HEK293T (cell line): ENCODE data around the gene FBLIM1.

Experiments used
- BHLHE40 ChIP-seq: fragments of 450-650 bp; IDR thresholded peaks from 2 replicates; pipeline ENCODE4 v1.6.1; 2016; ENCODE audit warnings: mild to moderate bottlenecking, moderate library complexity, borderline replicate concordance
- SP1 ChIP-seq: fragments of 450-650 bp; IDR thresholded peaks from 2 replicates; pipeline ENCODE4 v1.6.1; 2017

GRCh38 chr1:15734296-15734695, 24.3 kb upstream of the FBLIM1 start:
- TF ChIP-seq BHLHE40 (no peak), SP1 (no peak)
